Tibial nerve (tissue), 4 donors: ENCODE measurements around the gene LEPROT.
A peak's percentile ranks its signal among the peaks of the same experiment; 100 is the strongest.

Source experiments
- EP300 ChIP-seq, 2 donors: sonication (generic); formaldehyde crosslinking; IDR thresholded peaks; one replicate each; pipeline ENCODE4 v1.6.1; 2017; ENCODE audit warnings: antibody characterized with exemption in 2 of 2, mild to moderate bottlenecking in 1 of 2
- POLR2A ChIP-seq, 2 donors: fragments of 450-650 bp; IDR thresholded peaks; one replicate each; pipeline ENCODE4 v1.6.1; 2017; ENCODE audit warnings: antibody characterized with exemption in 2 of 2, mild to moderate bottlenecking in 2 of 2, moderate library complexity in 2 of 2
- TF ChIP-seq, protein P1 (sequence below), 5 experiments: fragments of 200-600 bp in 3 of 5; fragments of 450-650 bp in 2 of 5; sonication (generic) in 3 of 5; IDR thresholded peaks; one replicate each; pipeline ENCODE4 v1.5.1; 2016 to 2019; ENCODE audit warnings: antibody characterized with exemption in 5 of 5, mild to moderate bottlenecking in 3 of 5, moderate library complexity in 2 of 5

DNA sequence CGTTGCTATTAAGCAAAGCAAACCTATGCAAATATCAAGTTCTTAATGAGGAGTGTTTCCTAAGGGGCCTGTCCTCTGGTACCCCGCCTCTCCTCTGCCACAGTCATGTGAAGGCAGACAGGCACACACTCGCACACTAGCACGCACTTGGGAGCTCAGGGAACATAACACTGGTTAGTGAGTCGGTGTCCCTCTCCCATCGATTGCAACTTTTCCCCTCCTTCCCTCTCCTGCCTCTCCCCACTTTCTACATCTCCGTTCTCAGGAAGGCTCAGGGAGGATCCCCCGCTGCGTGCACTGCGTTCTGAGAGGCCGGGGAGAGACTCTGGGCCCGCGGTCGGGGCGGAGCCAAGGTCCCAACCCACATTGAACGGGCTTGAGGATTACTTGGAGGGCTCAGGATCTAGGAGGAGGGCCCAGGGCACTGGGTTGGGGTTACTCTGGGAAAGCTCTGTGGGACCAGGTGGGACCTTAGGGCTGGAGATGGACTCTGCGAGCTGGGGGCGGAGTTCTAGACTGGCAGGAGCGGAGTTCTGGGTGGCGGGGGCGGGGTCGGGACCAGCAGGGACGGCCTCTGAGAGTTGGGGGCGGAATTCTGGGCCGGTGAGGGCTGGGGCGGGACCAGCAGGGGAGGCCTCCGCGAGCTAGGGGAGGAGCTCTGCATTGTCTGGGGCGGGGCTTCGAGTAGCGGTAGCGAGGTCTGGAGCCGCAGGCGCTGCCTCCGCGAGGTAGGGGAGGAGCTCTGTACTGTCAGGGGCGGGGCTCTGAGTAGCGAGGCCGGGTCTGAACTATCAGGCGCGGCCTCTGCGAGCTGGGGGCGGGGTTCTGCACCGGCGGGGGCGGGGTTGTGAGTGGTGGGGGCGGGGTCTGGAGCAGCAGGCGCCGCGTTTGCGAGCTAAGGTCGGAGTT is 533 bp upstream of the LEPROT start:
- TF ChIP-seq, protein P1, sequence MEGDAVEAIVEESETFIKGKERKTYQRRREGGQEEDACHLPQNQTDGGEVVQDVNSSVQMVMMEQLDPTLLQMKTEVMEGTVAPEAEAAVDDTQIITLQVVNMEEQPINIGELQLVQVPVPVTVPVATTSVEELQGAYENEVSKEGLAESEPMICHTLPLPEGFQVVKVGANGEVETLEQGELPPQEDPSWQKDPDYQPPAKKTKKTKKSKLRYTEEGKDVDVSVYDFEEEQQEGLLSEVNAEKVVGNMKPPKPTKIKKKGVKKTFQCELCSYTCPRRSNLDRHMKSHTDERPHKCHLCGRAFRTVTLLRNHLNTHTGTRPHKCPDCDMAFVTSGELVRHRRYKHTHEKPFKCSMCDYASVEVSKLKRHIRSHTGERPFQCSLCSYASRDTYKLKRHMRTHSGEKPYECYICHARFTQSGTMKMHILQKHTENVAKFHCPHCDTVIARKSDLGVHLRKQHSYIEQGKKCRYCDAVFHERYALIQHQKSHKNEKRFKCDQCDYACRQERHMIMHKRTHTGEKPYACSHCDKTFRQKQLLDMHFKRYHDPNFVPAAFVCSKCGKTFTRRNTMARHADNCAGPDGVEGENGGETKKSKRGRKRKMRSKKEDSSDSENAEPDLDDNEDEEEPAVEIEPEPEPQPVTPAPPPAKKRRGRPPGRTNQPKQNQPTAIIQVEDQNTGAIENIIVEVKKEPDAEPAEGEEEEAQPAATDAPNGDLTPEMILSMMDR (IDR thresholded peaks at IDR 0.05): no peak
- peak in 1 of 2 donors; percentile 62 for TF ChIP-seq EP300 (IDR thresholded peaks at IDR 0.05)
- TF ChIP-seq POLR2A (IDR thresholded peaks at IDR 0.05): peak in 1 of 2 donors; percentile 52
